WERI-Rb-1 (cell line): Measurements from ENCODE around the gene FAM43A.

Experiments
- DNase-seq: peaks from one replicate; pipeline ENCODE4 v3.0.0-alpha.2; 2020
- H3K27ac ChIP-seq: fragments of 250-450 bp; sonication (Bioruptor Pico); 2 replicates; pipeline ENCODE4 v1.5.1; 2020; ENCODE audit warnings: mild to moderate bottlenecking, moderate library complexity
- H3K27me3 ChIP-seq: fragments of 250-450 bp; sonication (Bioruptor Pico); 2 replicates; pipeline ENCODE4 v1.5.1; 2021; ENCODE audit warnings: mild to moderate bottlenecking, low read depth, moderate library complexity; ENCODE audit not compliant: insufficient read depth, severe bottlenecking
- H3K36me3 ChIP-seq: fragments of 250-450 bp; sonication (Bioruptor Pico); 2 replicates; pipeline ENCODE4 v1.5.1; 2020; ENCODE audit warnings: mild to moderate bottlenecking, moderate library complexity
- H3K4me3 ChIP-seq: 2 replicates; pipeline ENCODE4 v1.5.1; 2011; ENCODE audit warnings: low read depth, mild to moderate bottlenecking, control low read depth, low read length
- H3K9me3 ChIP-seq: fragments of 250-450 bp; sonication (Bioruptor Pico); 2 replicates; pipeline ENCODE4 v1.5.1; 2021; ENCODE audit warnings: mild to moderate bottlenecking, moderate library complexity; ENCODE audit not compliant: severe bottlenecking
- TF ChIP-seq, protein P1 (sequence below): IDR thresholded peaks from 2 replicates; pipeline ENCODE4 v1.5.1; 2011; ENCODE audit warnings: low read depth, mild to moderate bottlenecking, control low read depth, inconsistent platforms, low read length

FAM43A gene

DNA sequence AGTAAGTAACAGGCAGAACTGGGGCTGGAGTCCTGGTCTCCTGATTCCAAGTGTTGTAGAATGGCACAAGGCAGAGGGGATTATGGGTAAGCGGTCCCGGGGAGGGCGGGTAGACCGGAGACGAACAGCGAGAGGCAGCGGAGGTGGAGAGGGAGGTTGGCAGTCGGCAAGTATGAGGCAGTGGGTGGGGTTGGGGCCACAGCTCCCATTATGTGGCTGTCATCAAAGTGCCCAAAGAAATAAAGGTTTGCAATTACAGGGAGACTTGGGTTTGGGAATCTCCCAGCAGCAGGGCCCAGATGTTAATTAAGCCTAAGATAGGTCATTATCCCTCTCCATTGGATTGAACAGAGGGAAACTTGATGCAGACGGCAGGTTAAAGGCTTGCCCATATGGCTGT lies 16.9 kb downstream of the FAM43A start:
- Histone ChIP-seq H3K36me3 (no peaks in the 10 kb centered on the region), H3K27ac (no peak overlapping the region), H3K4me3 (no peak overlapping the region), H3K27me3 (no peaks in the 10 kb centered on the region), H3K9me3 (no peaks in the 10 kb centered on the region)
- DNase-seq: no peak
- TF ChIP-seq, protein P1, sequence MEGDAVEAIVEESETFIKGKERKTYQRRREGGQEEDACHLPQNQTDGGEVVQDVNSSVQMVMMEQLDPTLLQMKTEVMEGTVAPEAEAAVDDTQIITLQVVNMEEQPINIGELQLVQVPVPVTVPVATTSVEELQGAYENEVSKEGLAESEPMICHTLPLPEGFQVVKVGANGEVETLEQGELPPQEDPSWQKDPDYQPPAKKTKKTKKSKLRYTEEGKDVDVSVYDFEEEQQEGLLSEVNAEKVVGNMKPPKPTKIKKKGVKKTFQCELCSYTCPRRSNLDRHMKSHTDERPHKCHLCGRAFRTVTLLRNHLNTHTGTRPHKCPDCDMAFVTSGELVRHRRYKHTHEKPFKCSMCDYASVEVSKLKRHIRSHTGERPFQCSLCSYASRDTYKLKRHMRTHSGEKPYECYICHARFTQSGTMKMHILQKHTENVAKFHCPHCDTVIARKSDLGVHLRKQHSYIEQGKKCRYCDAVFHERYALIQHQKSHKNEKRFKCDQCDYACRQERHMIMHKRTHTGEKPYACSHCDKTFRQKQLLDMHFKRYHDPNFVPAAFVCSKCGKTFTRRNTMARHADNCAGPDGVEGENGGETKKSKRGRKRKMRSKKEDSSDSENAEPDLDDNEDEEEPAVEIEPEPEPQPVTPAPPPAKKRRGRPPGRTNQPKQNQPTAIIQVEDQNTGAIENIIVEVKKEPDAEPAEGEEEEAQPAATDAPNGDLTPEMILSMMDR: no peak

DNA sequence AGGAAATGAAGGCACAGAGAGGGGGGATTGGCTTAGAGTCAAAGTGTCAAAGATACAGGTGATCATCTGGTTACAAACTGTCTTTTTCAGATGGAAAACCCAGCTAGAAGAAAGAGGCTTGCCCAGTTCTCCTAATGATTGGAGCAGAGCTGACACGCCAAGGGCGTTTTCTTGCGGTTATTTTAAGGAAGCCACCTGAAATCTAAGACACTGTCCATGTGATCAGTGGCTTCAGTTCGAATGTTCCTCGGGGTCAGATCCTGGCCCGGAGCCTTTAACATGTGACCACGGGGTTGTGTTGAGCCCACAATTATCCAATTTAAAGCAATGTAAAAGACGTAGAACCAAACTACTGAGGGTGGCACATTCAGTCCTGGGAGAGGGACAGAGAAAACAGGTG lies 19.5 kb downstream of the FAM43A start:
- H3K4me3 ChIP-seq: no peak overlapping the region
- no peak for DNase-seq
- no peaks in the 10 kb centered on the region for H3K36me3 ChIP-seq
- no peak overlapping the region; the same call in 1 of the 2 replicates for H3K27ac ChIP-seq
- no peaks in the 10 kb centered on the region for H3K27me3 ChIP-seq
- TF ChIP-seq, protein P1: no peak
- no peaks in the 10 kb centered on the region for H3K9me3 ChIP-seq

DNA sequence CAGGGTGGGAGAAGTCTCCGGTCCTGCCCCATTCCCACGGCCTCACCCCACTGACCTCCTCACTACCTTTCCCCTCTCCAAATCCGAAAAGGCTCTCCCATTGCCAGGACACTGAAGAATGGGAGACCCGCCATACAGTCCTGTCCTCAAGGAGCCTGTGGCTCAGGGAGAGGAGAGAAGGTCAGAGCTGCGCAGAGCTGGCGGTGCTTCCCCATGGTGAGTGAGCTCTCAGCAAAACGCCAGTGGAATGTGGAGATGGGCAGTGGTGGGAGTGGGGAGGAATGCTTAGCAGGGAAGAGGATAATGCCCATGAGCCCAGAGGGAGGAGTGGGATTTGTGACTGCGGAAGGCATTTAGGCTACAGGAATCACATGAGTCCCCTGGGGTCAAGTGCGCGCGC lies 20.1 kb downstream of the FAM43A start:
- H3K36me3 ChIP-seq: no peaks in the 10 kb centered on the region
- TF ChIP-seq, protein P1: no peak
- DNase-seq: no peak
- H3K4me3 ChIP-seq: no peak overlapping the region
- H3K27me3 ChIP-seq: no peaks in the 10 kb centered on the region
- H3K9me3 ChIP-seq: no peaks in the 10 kb centered on the region
- H3K27ac ChIP-seq: no peak overlapping the region; the same call in 1 of the 2 replicates

DNA sequence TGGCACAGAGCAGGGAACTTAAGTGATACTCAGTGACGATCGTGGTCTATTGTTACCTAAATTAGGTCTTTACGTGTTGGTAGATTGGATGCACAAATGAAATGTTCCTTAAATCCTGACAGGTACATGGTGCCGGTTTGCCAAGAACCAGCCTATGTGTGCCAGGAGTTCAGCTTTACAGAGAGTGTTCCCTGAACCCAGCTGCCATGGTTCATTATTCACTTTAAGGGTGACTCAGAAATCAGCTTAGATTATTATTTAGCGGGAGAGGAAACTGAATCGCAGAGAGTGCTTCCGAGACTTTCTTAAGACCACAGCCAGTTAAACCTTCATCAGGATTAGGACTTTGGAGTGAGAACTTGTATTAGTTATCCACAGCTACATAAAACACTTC lies 21.5 kb downstream of the FAM43A start:
- no peak overlapping the region for H3K4me3 ChIP-seq
- H3K27me3 ChIP-seq: no peaks in the 10 kb centered on the region
- no peaks in the 10 kb centered on the region for H3K9me3 ChIP-seq
- no peak for DNase-seq
- no peaks in the 10 kb centered on the region for H3K36me3 ChIP-seq
- TF ChIP-seq, protein P1: no peak
- no peak overlapping the region for H3K27ac ChIP-seq

DNA sequence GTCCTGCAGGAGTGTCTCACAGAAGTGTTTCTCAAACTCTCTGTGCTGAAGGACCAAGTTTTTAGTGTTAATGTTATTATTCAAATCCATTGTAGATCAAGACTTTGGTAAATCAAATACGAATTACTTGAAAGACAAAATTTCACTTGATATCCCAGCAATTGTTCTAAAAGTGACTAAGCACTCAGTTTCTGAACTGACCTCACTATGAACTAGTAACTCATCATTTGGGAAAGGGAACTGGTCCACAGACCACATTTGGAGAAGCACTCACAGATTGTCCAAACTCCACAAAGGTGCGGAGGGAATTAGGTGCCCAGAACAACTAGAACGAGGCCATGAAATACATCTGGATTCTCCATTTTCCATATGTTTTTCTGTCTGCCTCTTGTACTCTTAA lies 25.6 kb downstream of the FAM43A start:
- Histone ChIP-seq H3K27me3 (no peaks in the 10 kb centered on the region), H3K36me3 (no peaks in the 10 kb centered on the region), H3K9me3 (no peaks in the 10 kb centered on the region), H3K27ac (no peak overlapping the region), H3K4me3 (no peak overlapping the region)
- TF ChIP-seq, protein P1: no peak
- no peak for DNase-seq

DNA sequence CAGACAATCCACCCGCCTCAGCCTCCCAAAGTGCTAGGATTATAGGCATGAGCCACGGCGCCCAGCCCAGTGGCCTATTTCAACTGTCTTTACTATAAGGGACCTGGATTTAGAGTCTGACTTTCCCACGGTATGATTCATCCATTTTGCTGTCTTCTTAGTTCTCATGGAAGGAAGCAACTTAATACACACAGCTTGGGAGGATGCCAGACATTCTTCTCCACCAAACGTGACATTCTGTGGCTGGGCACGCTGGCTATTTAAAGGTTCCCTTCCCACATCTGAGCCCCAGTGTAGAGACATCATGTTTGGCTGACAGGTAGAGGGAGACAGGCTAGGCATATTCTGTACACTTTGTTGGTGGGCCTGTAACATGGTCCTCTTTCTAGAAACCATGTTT lies 26.2 kb downstream of the FAM43A start:
- TF ChIP-seq, protein P1: no peak
- Histone ChIP-seq H3K9me3 (no peaks in the 10 kb centered on the region), H3K27ac (no peak overlapping the region), H3K4me3 (no peak overlapping the region), H3K27me3 (no peaks in the 10 kb centered on the region), H3K36me3 (no peaks in the 10 kb centered on the region)
- no peak for DNase-seq
